WTC11 (cell line): ENCODE measurements around the gene RLN3. TPM values are rescaled to one million over a fixed set of nuclear protein-coding genes. Genes with fewer than 3 reads are reported as not detected.

Source experiments
- ATAC-seq: fragments of 200-7000 bp; cut with Tn5 transposase; 2 replicates; pipeline ENCODE4 v1.10.0; 2021; ENCODE audit warnings: mild to moderate bottlenecking, moderate library complexity
- CTCF ChIA-PET: fragments of 300-600 bp; sonication (Branson Sonifier 250); formaldehyde crosslinking; loops from one replicate; lab custom pipeline; 2021; ENCODE audit warnings: antibody characterized with exemption; lab: Charles Lee
- POLR2A ChIA-PET: fragments of 350-600 bp; sonication (Branson Sonifier 250); formaldehyde crosslinking; loops from one replicate; lab custom pipeline; 2021; ENCODE audit warnings: antibody characterized with exemption; lab: Charles Lee
- DNase-seq: peaks from one replicate; pipeline ENCODE4 v3.0.0; 2021; ENCODE audit warnings: low spot score
- H3K27ac Mint-ChIP-seq: 2 replicates; pipeline ENCODE4 v1.8.0; 2021; ENCODE audit warnings: mixed read lengths
- H3K27me3 Mint-ChIP-seq: 2 replicates; pipeline ENCODE4 v1.8.0; 2021; ENCODE audit warnings: low read depth, mild to moderate bottlenecking, moderate library complexity, mixed read lengths
- H3K36me3 Mint-ChIP-seq: 2 replicates; pipeline ENCODE4 v1.8.0; 2021; ENCODE audit warnings: mixed read lengths
- H3K4me1 Mint-ChIP-seq: 2 replicates; pipeline ENCODE4 v1.8.0; 2022; ENCODE audit warnings: mixed read lengths
- H3K4me3 Mint-ChIP-seq: 2 replicates; pipeline ENCODE4 v1.8.0; 2021; ENCODE audit warnings: mild to moderate bottlenecking, moderate library complexity, mixed read lengths
- H3K9me3 Mint-ChIP-seq: 2 replicates; pipeline ENCODE4 v1.8.0; 2021; ENCODE audit warnings: mixed read lengths
- ATF6 ChIP-seq: sonication (generic); formaldehyde crosslinking; IDR thresholded peaks from 2 replicates; pipeline ENCODE4 v1.8.1; 2023; ENCODE audit warnings: mild to moderate bottlenecking, missing genetic modification reagents
- CBFB ChIP-seq: sonication (generic); formaldehyde crosslinking; IDR thresholded peaks from 2 replicates; pipeline ENCODE4 v1.8.1; 2022; ENCODE audit warnings: mild to moderate bottlenecking, low read depth, missing genetic modification reagents
- E2F4 ChIP-seq: sonication (generic); formaldehyde crosslinking; IDR thresholded peaks from 2 replicates; pipeline ENCODE4 v1.8.1; 2022; ENCODE audit warnings: low read depth, mild to moderate bottlenecking, moderate library complexity, missing genetic modification reagents, borderline replicate concordance
- E2F5 ChIP-seq: sonication (generic); formaldehyde crosslinking; IDR thresholded peaks from 2 replicates; pipeline ENCODE4 v1.8.1; 2022; ENCODE audit warnings: mild to moderate bottlenecking, moderate library complexity, missing genetic modification reagents
- MYBL2 ChIP-seq: sonication (generic); formaldehyde crosslinking; IDR thresholded peaks from 2 replicates; pipeline ENCODE4 v1.8.1; 2023; ENCODE audit warnings: mild to moderate bottlenecking, moderate library complexity, missing genetic modification reagents
- NR1H2 ChIP-seq: sonication (generic); formaldehyde crosslinking; IDR thresholded peaks from 2 replicates; pipeline ENCODE4 v1.9.0; 2021; ENCODE audit warnings: mild to moderate bottlenecking, moderate library complexity, missing genetic modification reagents
- RELA ChIP-seq: sonication (generic); formaldehyde crosslinking; IDR thresholded peaks from 2 replicates; pipeline ENCODE4 v1.8.1; 2022; ENCODE audit warnings: missing genetic modification reagents, mild to moderate bottlenecking, borderline replicate concordance
- SP1 ChIP-seq: sonication (generic); formaldehyde crosslinking; conservative IDR thresholded peaks from 2 replicates; pipeline ENCODE4 v1.8.1; 2022; ENCODE audit warnings: missing genetic modification reagents
- TCF7 ChIP-seq: sonication (generic); formaldehyde crosslinking; IDR thresholded peaks from 2 replicates; pipeline ENCODE4 v1.8.0; 2022; ENCODE audit warnings: mild to moderate bottlenecking, low read depth, missing genetic modification reagents, moderate library complexity
- TEAD1 ChIP-seq: sonication (generic); formaldehyde crosslinking; IDR thresholded peaks from 2 replicates; pipeline ENCODE4 v1.8.0; 2022; ENCODE audit warnings: mild to moderate bottlenecking, missing genetic modification reagents
- TP53 ChIP-seq: sonication (generic); formaldehyde crosslinking; IDR thresholded peaks from 2 replicates; pipeline ENCODE4 v1.8.1; 2023; ENCODE audit warnings: mild to moderate bottlenecking, missing genetic modification reagents
- ZNF121 ChIP-seq: sonication (generic); formaldehyde crosslinking; IDR thresholded peaks from 2 replicates; pipeline ENCODE4 v1.8.0; 2023; ENCODE audit warnings: missing genetic modification reagents
- ZNF219 ChIP-seq: sonication (generic); formaldehyde crosslinking; IDR thresholded peaks from 2 replicates; pipeline ENCODE4 v1.8.0; 2023; ENCODE audit warnings: missing genetic modification reagents, mild to moderate bottlenecking, borderline replicate concordance
- ZNF512 ChIP-seq: sonication (generic); formaldehyde crosslinking; IDR thresholded peaks from 2 replicates; pipeline ENCODE4 v1.8.1; 2022; ENCODE audit warnings: missing genetic modification reagents, borderline replicate concordance
- total RNA-seq: library from RNA; stranded (reverse); gene quantifications from 3 replicates; pipeline ENCODE4 v1.2.3, GENCODE V29; 2021
- TF ChIP-seq, protein P1 (sequence below): sonication (generic); formaldehyde crosslinking; IDR thresholded peaks from 2 replicates; pipeline ENCODE4 v1.8.1; 2023; ENCODE audit warnings: mild to moderate bottlenecking, missing genetic modification reagents, moderate library complexity
- TF ChIP-seq, protein P2 (sequence below): fragments of 250-450 bp; sonication (Bioruptor Pico); IDR thresholded peaks from 2 replicates; pipeline ENCODE4 v1.9.0; 2021; ENCODE audit warnings: mild to moderate bottlenecking, borderline replicate concordance
- TF ChIP-seq, protein P3 (sequence below): sonication (generic); formaldehyde crosslinking; IDR thresholded peaks from 2 replicates; pipeline ENCODE4 v1.8.1; 2022; ENCODE audit warnings: mild to moderate bottlenecking, missing genetic modification reagents, moderate library complexity, borderline replicate concordance
- TF ChIP-seq, protein P4 (sequence below): sonication (generic); formaldehyde crosslinking; IDR thresholded peaks from 2 replicates; pipeline ENCODE4 v1.8.0; 2022; ENCODE audit warnings: mild to moderate bottlenecking, missing genetic modification reagents

RLN3 gene
- total RNA-seq, 1 experiment from 2014 or later = not detected

- Mint-ChIP-seq H3K36me3 (no peaks in the 10 kb centered on the region), H3K27me3 (peaks cover 32% of the 10 kb centered on the region), H3K27ac (no peak overlapping the region), H3K9me3 (no peaks in the 10 kb centered on the region), H3K4me3 (no peak overlapping the region), H3K4me1 (peaks cover 16% of the 10 kb centered on the region)
- CTCF ChIA-PET = interaction anchor here (1.4 to 7.8 kb wide), 5 partner anchors 10 to 180 kb away, joined by 3 to 187 read pairs (median 14); partner anchors contain the start of gene MISP3
- TF ChIP-seq E2F4 (CRISPR knock-in tag) = no peak
- TF ChIP-seq, protein P1, sequence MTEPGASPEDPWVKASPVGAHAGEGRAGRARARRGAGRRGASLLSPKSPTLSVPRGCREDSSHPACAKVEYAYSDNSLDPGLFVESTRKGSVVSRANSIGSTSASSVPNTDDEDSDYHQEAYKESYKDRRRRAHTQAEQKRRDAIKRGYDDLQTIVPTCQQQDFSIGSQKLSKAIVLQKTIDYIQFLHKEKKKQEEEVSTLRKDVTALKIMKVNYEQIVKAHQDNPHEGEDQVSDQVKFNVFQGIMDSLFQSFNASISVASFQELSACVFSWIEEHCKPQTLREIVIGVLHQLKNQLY (CRISPR knock-in tag) = no peak
- TF ChIP-seq, protein P2, sequence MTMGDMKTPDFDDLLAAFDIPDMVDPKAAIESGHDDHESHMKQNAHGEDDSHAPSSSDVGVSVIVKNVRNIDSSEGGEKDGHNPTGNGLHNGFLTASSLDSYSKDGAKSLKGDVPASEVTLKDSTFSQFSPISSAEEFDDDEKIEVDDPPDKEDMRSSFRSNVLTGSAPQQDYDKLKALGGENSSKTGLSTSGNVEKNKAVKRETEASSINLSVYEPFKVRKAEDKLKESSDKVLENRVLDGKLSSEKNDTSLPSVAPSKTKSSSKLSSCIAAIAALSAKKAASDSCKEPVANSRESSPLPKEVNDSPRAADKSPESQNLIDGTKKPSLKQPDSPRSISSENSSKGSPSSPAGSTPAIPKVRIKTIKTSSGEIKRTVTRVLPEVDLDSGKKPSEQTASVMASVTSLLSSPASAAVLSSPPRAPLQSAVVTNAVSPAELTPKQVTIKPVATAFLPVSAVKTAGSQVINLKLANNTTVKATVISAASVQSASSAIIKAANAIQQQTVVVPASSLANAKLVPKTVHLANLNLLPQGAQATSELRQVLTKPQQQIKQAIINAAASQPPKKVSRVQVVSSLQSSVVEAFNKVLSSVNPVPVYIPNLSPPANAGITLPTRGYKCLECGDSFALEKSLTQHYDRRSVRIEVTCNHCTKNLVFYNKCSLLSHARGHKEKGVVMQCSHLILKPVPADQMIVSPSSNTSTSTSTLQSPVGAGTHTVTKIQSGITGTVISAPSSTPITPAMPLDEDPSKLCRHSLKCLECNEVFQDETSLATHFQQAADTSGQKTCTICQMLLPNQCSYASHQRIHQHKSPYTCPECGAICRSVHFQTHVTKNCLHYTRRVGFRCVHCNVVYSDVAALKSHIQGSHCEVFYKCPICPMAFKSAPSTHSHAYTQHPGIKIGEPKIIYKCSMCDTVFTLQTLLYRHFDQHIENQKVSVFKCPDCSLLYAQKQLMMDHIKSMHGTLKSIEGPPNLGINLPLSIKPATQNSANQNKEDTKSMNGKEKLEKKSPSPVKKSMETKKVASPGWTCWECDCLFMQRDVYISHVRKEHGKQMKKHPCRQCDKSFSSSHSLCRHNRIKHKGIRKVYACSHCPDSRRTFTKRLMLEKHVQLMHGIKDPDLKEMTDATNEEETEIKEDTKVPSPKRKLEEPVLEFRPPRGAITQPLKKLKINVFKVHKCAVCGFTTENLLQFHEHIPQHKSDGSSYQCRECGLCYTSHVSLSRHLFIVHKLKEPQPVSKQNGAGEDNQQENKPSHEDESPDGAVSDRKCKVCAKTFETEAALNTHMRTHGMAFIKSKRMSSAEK (CRISPR knock-in tag) = no peak
- no peak for TF ChIP-seq RELA (CRISPR knock-in tag)
- no peak for TF ChIP-seq NR1H2 (CRISPR knock-in tag)
- no peak for TF ChIP-seq CBFB
- no peak for TF ChIP-seq TCF7 (CRISPR knock-in tag)
- no peak for TF ChIP-seq TEAD1 (CRISPR knock-in tag)
- TF ChIP-seq ZNF512 (CRISPR knock-in tag) = no peak
- TF ChIP-seq SP1 (CRISPR knock-in tag) = no peak
- TF ChIP-seq ZNF219 (CRISPR knock-in tag) = no peak
- no peak for TF ChIP-seq MYBL2 (CRISPR knock-in tag)
- TF ChIP-seq, protein P3, sequence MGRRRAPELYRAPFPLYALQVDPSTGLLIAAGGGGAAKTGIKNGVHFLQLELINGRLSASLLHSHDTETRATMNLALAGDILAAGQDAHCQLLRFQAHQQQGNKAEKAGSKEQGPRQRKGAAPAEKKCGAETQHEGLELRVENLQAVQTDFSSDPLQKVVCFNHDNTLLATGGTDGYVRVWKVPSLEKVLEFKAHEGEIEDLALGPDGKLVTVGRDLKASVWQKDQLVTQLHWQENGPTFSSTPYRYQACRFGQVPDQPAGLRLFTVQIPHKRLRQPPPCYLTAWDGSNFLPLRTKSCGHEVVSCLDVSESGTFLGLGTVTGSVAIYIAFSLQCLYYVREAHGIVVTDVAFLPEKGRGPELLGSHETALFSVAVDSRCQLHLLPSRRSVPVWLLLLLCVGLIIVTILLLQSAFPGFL (CRISPR knock-in tag) = no peak
- POLR2A ChIA-PET = no interaction called here
- ATAC-seq (no peak), DNase-seq (no peak)
Observed at GRCh38 chr19:14061081-14061749, 33.3 kb downstream of the RLN3 start.

GRCh38 chr19:14061751-14062557 lies 34.0 kb downstream of the RLN3 start, which contains the start of gene PALM3:
TSS of gene PALM3 (minus strand) at chr19:14062076. CDS start at chr19:14061980, 96 bp downstream.
- Mint-ChIP-seq H3K4me1 (peaks cover 13% of the 10 kb centered on the region), H3K27me3 (peaks cover 26% of the 10 kb centered on the region), H3K27ac (no peak within 1 kb of the TSS), H3K4me3 (no peak within 1 kb of the TSS), H3K9me3 (no peaks in the 10 kb centered on the region), H3K36me3 (no peaks in the 10 kb centered on the region)
- POLR2A ChIA-PET = no interaction called here
- DNase-seq (no peak), ATAC-seq (no peak)
- CTCF ChIA-PET = interaction anchor here (0.5 to 7.8 kb wide), 3 partner anchors 9 to 268 kb away, joined by 3 to 187 read pairs (median 164); partner anchors contain the start of gene MISP3
- TF ChIP-seq ZNF121 (CRISPR knock-in tag) (peak; percentile 65; the same call in 1 of the 2 replicates), E2F5 (CRISPR knock-in tag) (no peak), ATF6 (CRISPR knock-in tag) (no peak), TP53 (CRISPR knock-in tag) (no peak)
- TF ChIP-seq, protein P4, sequence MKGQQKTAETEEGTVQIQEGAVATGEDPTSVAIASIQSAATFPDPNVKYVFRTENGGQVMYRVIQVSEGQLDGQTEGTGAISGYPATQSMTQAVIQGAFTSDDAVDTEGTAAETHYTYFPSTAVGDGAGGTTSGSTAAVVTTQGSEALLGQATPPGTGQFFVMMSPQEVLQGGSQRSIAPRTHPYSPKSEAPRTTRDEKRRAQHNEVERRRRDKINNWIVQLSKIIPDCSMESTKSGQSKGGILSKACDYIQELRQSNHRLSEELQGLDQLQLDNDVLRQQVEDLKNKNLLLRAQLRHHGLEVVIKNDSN = no peak
